Epithelial cell of alveolus of lung (primary cell): ENCODE results near the gene C1QL2. TPM values are rescaled to one million over a fixed set of nuclear protein-coding genes. Genes with fewer than 3 reads are reported as not detected.

Source experiments
- total RNA-seq: library from RNA; depleted of rRNA; stranded (reverse); fragments of >200 nt; gene quantifications from 2 replicates; pipeline ENCODE4 v1.2.1, GENCODE V29; 2015

C1QL2 gene
- not detected in 2 replicates for total RNA-seq

GRCh38 chr2:119158563-119159347 lies at the start of gene C1QL2:
Gene C1QL2 (minus strand): TSS chr2:119158751. CDS start chr2:119158269, 482 bp downstream.

Other genes with a start within 250 kb of the C1QL2 start
- not detected in 2 replicates for gene MARCO, start 216.6 kb downstream of the C1QL2 start, total RNA-seq
- 10.0 and 39.8 TPM in 2 replicates for gene STEAP3, start 65.1 kb upstream of the C1QL2 start, total RNA-seq
- gene C2orf76, start 208.1 kb upstream of the C1QL2 start, total RNA-seq, result 6.3 and 11.6 TPM in 2 replicates
- 86.6 and 225 TPM in 2 replicates for gene DBI, start 208.2 kb upstream of the C1QL2 start, total RNA-seq